ENCODE results near the gene SLC12A1.

Gene SLC12A1

DNA sequence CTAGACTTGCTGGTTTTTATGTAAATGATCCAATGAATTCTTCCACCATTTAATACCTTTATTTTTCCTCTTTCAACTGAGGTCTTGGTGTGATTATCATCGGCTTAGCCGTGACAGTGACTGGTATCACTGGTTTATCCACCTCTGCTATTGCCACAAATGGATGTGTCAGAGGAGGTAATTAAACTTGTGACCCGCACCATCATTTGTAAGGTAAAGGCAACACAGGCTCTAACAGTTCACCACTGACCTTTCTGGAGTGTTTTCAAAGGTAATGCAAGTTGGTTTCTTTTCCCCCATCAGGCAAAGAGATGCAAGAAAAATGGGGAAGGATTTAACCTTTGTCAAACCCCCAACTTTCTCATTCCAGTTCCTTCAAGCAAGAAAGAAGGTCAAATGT, 19.7 kb downstream of the SLC12A1 start:
- TF ChIP-seq, protein P1, sequence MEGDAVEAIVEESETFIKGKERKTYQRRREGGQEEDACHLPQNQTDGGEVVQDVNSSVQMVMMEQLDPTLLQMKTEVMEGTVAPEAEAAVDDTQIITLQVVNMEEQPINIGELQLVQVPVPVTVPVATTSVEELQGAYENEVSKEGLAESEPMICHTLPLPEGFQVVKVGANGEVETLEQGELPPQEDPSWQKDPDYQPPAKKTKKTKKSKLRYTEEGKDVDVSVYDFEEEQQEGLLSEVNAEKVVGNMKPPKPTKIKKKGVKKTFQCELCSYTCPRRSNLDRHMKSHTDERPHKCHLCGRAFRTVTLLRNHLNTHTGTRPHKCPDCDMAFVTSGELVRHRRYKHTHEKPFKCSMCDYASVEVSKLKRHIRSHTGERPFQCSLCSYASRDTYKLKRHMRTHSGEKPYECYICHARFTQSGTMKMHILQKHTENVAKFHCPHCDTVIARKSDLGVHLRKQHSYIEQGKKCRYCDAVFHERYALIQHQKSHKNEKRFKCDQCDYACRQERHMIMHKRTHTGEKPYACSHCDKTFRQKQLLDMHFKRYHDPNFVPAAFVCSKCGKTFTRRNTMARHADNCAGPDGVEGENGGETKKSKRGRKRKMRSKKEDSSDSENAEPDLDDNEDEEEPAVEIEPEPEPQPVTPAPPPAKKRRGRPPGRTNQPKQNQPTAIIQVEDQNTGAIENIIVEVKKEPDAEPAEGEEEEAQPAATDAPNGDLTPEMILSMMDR (IDR thresholded peaks at IDR 0.05): no peak
- H3K4me1 Mint-ChIP-seq: peaks cover 60% of the 10 kb centered on the region
- H3K27me3 Mint-ChIP-seq (ENCODE audit: low read depth, poor library complexity): peaks cover 5% of the 10 kb centered on the region
- DNase-seq: no peak
- H3K9me3 Mint-ChIP-seq: no peaks in the 10 kb centered on the region
- peak overlapping the region; percentile 56 for H3K27ac Mint-ChIP-seq
- peak overlapping the region; percentile 26 for H3K4me3 Mint-ChIP-seq
- no peaks in the 10 kb centered on the region for H3K36me3 Mint-ChIP-seq (ENCODE audit: low read depth)

DNA sequence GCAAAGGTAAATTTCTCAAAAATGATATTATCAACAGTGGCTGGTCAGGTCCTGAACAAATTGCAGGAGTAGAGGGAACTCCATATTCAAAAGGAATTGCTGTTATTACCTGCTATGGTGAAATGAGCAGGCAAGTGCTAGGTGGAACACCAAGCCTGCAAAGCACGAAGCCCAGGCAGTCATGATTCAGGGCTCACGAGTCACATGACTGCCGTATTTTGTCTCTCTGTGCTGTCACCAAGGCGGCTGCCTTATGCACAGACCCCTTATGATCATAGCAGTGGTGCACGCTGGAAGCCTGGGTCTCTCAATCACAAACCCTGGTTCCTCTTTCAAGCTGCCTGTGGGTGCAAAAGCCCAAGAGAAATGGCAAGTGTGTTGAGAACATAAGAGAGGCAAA, 24.4 kb downstream of the SLC12A1 start:
- no peaks in the 10 kb centered on the region for H3K36me3 Mint-ChIP-seq (ENCODE audit: low read depth)
- no peak overlapping the region for H3K4me3 Mint-ChIP-seq
- H3K4me1 Mint-ChIP-seq: peaks cover 24% of the 10 kb centered on the region
- TF ChIP-seq, protein P1 (IDR thresholded peaks at IDR 0.05): no peak
- DNase-seq: no peak
- peaks cover 10% of the 10 kb centered on the region for H3K27me3 Mint-ChIP-seq (ENCODE audit: low read depth, poor library complexity)
- H3K9me3 Mint-ChIP-seq: no peaks in the 10 kb centered on the region
- H3K27ac Mint-ChIP-seq: no peak overlapping the region

DNA sequence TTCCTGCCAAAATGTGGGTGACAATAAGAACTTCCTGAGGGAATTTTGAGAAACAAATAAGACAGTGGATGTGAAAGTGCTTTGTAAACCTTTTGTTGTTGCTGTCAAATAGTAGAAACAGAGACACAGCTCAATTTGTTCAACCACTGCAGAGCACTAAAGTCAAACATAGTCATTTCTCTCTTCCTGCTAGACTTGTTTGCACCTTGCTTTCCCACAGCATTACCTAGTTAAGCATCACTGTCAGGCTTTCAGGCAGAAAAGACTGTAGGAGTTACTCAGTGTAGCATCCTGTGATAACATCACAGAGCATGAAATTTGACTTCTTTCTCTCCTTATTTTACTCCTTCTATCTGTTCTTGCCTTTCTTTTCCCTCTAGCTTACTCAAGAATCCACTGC, 27.1 kb downstream of the SLC12A1 start:
- no peak for DNase-seq
- peaks cover 15% of the 10 kb centered on the region for H3K4me1 Mint-ChIP-seq
- H3K27ac Mint-ChIP-seq: no peak overlapping the region
- H3K27me3 Mint-ChIP-seq (ENCODE audit: low read depth, poor library complexity): peaks cover 11% of the 10 kb centered on the region
- no peak overlapping the region for H3K4me3 Mint-ChIP-seq
- H3K36me3 Mint-ChIP-seq (ENCODE audit: low read depth): no peaks in the 10 kb centered on the region
- H3K9me3 Mint-ChIP-seq: no peaks in the 10 kb centered on the region
- TF ChIP-seq, protein P1 (IDR thresholded peaks at IDR 0.05): no peak

DNA sequence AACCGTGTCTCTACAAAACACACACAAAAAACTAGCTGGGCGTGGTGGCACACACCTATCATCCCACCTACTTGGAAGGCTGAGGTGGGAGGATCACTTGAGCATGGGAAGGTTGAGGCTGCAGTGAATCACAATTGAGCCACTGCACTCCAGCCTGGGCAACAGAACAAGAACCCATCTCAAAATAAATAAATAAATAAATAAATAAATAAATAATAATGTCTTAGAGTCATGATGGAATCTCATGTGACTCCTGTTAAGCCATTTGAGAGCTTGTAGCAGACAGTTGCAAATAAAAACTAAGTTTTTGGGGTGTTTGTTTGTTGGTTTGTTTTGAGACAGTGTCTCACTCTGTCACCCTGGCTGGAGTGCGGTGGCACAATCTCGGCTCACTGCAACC, 33.2 kb downstream of the SLC12A1 start:
- Mint-ChIP-seq H3K27me3 (ENCODE audit: low read depth, poor library complexity) (peaks cover 9% of the 10 kb centered on the region), H3K4me3 (no peak overlapping the region), H3K4me1 (peaks cover 27% of the 10 kb centered on the region), H3K36me3 (ENCODE audit: low read depth) (no peaks in the 10 kb centered on the region), H3K27ac (no peak overlapping the region), H3K9me3 (no peaks in the 10 kb centered on the region)
- TF ChIP-seq, protein P1 (IDR thresholded peaks at IDR 0.05): no peak
- no peak for DNase-seq

DNA sequence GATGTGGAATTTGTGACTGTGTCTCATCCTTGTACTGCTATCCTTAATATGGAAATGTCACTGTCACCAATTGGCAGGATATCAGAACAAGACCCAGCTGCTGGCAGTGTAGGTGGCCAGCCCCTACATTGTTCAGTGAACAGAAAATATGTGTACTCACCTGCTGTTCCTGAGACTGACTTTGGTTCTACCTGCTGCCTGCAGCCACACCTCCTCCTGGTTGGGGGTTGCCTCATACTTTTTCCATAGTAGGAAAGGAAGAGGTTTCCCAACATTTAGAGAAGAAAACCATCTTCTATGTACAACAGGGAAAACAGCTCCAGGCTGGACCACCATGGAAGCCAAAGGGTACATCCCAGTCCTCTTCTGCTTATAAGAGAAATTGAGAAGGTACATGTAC, 35.9 kb downstream of the SLC12A1 start:
- H3K9me3 Mint-ChIP-seq: no peaks in the 10 kb centered on the region
- no peaks in the 10 kb centered on the region for H3K36me3 Mint-ChIP-seq (ENCODE audit: low read depth)
- H3K27ac Mint-ChIP-seq: no peak overlapping the region
- no peak for DNase-seq
- no peak overlapping the region for H3K4me3 Mint-ChIP-seq
- H3K27me3 Mint-ChIP-seq (ENCODE audit: low read depth, poor library complexity): peaks cover 9% of the 10 kb centered on the region
- TF ChIP-seq, protein P1 (IDR thresholded peaks at IDR 0.05): no peak
- H3K4me1 Mint-ChIP-seq: peaks cover 27% of the 10 kb centered on the region

DNA sequence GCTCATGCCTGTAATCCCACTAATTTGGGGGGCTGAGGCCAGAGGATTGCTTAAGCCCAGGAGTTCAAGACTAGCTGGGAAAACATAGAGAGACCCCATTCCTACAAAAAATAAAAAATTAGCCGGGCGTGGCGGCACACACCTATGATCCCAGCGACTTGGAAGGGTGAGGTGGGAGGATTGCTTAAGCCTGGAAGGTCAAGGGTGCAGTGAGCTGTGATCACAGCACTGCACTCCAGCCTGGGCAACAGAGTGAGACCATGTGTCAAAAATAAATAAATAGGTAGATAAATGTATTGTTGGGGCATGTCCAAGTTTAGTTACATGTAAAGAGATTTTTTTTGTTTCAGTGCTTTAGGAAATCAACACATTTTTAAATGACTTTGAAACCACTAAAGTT, 36.4 kb downstream of the SLC12A1 start:
- Mint-ChIP-seq H3K9me3 (no peaks in the 10 kb centered on the region), H3K4me3 (no peak overlapping the region), H3K4me1 (peaks cover 24% of the 10 kb centered on the region), H3K36me3 (ENCODE audit: low read depth) (no peaks in the 10 kb centered on the region), H3K27ac (peak overlapping the region; percentile 40), H3K27me3 (ENCODE audit: low read depth, poor library complexity) (peaks cover 9% of the 10 kb centered on the region)
- no peak for DNase-seq
- TF ChIP-seq, protein P1 (IDR thresholded peaks at IDR 0.05): no peak

All from nephron progenitor cell (in vitro differentiated cells).